HL-60/S4 (cell line): ENCODE data around the gene RAB20.
"Not testable (repeated sequence)": the region's sequence is repeated elsewhere in the genome, so short reads cannot be mapped to it uniquely, and the experiment has no call there.

ENCODE experiments used
- in situ Hi-C: fragments of 300-500 bp; cut with MboI; formaldehyde crosslinking; loops from 2 replicates; pipeline ENCODE4 v1.14.3; 2022; ENCODE audit warnings: low sequenced_read_pairs

Gene RAB20

DNA sequence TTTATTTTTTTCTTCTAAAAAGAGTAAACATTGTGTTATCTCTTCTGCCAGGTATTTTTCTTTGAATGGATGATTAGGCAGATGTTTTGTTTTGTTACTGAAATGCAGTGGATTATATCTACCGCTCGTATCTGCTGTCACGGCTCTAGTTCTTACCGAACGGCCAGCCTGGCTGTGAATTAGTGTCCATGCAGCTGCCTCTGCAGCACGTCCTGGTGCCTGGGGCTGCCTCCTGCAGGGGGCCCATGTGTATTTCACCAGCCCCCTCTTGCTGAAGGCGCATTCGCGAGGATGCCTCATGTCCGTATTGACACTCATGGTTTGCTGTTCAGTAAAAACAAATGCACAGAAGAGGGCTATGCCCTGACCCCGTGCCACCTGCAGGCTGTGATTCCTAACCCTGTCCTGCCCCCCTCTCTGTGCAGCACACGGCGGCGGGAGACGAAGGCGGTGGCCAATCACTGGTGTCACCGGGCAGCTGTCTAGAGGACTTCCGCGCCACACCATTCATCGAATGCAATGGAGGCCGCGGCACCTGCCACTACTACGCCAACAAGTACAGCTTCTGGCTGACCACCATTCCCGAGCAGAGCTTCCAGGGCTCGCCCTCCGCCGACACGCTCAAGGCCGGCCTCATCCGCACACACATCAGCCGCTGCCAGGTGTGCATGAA, 49.9 kb downstream of the RAB20 start:
- in situ Hi-C loops: no loop called here

- in situ Hi-C loops: no loop called here
These were observed 51.3 kb downstream of the RAB20 start for GRCh38 chr13:110509971-110510786.

- in situ Hi-C loops: no loop called here
These were observed 52.0 kb downstream of the RAB20 start for GRCh38 chr13:110509478-110509926.

DNA sequence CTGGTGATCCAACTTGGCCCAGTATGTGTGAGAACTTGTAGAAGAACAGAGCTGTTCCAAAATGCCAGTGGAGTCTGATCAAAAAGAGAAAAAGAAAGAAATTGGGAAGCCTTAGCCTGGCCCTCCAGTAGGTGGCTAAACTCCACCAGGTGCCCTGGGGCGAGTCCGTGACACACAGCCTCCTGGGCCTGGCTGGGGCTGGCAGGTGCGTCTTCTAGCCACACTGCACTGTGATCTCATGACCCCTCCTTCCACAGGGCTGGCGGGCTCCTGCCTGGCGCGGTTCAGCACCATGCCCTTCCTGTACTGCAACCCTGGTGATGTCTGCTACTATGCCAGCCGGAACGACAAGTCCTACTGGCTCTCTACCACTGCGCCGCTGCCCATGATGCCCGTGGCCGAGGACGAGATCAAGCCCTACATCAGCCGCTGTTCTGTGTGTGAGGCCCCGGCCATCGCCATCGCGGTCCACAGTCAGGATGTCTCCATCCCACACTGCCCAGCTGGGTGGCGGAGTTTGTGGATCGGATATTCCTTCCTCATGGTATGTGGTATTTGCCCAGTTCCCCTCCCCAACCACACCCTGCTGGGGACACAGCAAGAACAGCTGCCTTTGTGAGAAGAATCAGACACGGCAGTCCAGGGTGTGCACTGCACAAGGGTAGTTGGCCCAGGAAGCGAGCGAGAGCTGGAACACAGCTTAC, 53.7 kb downstream of the RAB20 start:
- in situ Hi-C loops: no loop called here

DNA sequence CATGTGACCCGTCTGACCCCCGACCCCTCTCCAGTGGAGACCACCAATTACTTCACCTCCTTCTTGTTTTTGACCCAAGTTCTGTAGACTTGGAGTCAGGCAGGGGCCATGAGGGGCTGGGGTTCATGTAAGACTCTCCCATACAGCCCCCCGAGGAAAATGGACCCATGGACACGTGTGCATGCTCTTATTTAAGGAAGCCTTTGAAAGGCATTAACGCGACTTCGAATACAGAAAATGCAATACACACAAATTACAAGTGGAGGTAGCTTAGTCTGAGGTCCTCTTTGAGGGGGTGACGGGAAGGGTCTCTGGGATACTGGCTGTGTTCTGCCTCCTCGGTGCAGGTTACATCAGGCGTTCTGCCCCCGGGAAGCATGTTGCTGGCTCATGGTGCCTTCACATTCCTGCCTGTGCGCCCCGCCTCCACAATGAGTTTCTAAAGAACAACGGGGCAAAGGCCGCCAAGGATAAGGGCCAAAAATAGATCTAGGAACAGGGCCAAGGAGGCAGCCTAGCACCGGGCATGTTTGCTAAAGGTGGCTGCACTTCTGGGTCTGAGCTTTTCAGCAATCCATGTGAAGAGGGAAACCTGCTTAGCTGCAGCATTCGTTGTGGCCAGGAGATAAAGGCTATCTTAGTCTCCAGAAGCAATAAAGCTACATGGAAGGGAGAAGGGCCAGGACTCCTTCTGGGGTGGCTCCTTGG, 54.5 kb downstream of the RAB20 start:
- in situ Hi-C loops: no loop called here

DNA sequence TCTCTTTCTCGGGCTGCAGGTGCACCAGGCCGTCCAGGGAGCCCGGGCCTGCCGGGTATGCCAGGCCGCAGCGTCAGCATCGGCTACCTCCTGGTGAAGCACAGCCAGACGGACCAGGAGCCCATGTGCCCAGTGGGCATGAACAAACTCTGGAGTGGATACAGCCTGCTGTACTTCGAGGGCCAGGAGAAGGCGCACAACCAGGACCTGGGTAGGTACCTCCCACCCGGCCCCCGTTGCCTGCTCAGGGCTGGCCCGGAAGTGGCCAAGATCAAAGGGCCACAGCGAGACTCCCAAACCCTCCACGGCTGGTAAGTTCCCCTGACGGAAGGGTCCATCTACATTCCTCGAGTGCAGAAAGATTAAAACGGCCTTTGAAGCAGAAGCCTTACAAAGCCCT, 55.1 kb downstream of the RAB20 start:
- in situ Hi-C loops: no loop called here

DNA sequence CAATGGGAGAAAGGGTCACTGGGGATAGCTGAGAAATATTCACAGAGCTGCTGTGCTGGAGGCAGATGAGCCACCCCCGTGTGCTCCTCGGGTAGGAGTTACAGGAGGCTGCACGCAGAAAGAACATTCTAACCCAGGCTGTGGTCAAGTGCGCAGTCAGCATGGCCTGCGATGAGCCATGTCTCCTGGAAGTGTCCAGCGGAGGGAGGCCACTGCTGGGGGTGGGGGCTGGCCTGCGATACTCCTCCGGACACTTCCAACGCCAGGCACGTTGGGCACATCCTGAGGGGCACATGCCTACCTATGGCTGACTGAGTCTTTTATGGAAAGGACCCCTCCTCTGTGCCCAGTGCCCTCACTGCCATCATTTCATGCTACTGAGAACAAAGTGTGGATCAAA, 55.9 kb downstream of the RAB20 start:
- in situ Hi-C loops: no loop called here

DNA sequence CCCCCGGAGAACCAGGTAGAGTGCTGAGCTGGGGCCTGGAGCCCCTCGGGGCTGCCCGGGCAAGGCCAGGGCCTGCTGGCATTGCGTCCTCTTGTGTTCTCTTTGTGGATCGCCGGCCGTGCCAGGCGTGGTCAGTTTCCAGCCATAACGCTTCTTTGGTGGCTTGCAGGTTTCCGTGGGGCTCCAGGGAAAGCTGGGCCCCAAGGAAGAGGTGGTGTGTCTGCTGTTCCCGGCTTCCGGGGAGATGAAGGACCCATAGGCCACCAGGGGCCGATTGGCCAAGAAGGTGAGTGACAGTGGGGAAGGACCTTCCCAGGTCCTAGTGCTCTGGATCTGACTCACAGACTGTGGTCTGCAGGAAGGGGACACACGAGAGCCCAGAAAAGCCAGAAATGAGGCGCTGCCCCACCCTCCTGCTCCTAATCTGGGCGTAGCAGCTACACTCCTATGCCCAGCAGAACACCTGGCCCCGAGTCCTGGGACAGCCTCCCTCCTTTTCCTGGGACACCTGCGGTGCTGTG, 57.5 kb downstream of the RAB20 start:
- in situ Hi-C loops: no loop called here

DNA sequence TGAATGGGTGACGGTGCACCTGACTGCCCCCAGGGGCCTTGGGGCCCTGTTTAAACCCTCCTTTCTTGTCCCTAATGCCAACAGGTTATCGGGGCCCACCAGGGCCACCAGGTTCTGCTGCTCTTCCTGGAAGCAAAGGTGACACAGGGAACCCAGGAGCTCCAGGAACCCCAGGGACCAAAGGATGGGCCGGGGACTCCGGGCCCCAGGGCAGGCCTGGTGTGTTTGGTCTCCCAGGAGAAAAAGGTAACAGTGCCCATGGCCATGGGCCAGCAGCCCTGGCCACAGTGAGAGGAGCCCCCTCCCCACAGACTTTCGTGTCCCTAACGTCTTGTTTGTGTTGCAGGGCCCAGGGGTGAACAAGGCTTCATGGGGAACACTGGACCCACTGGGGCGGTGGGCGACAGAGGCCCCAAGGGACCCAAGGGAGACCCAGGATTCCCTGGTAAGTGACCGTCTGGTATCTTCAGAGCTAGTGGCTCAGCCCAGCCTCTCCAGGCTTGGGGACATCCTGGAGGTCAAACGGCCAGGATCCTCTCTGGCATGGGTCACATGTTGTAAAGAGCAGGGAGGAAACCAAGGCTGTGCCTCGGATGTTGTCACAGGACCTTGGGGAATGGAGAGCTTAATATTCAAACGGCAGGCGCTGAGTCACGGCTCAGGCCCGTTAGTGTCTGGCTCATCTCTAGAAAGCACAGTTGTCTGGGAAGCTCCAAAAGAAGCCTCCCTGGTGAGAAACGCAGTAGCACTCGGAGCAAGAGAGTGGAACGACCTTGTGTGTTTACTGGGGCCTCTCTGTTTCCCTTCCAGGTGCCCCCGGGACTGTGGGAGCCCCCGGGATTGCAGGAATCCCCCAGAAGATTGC, 58.3 kb downstream of the RAB20 start:
- in situ Hi-C loops: no loop called here

GRCh38 chr13:110501188-110501587, 60.3 kb downstream of the RAB20 start:
- in situ Hi-C loops: no loop called here

DNA sequence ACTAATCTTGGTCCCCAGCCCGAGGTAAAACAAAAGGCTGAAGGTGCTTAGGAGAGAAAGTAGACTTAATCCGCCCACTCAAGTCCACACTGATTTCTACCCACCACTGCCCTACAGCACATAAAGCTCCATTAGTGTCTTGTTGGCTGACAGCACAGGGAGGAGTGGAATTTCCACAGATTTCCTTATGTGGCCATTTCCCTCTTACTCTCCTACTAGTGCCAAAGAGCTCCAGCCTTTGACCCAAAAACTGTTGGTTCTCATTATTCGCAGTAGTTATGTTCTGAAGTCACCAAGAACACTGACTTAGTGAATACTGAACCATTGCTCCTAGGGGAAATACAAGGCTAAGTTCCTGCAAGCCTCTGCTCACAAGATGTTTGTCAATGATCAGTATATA, 61.2 kb downstream of the RAB20 start:
- in situ Hi-C loops: no loop called here

DNA sequence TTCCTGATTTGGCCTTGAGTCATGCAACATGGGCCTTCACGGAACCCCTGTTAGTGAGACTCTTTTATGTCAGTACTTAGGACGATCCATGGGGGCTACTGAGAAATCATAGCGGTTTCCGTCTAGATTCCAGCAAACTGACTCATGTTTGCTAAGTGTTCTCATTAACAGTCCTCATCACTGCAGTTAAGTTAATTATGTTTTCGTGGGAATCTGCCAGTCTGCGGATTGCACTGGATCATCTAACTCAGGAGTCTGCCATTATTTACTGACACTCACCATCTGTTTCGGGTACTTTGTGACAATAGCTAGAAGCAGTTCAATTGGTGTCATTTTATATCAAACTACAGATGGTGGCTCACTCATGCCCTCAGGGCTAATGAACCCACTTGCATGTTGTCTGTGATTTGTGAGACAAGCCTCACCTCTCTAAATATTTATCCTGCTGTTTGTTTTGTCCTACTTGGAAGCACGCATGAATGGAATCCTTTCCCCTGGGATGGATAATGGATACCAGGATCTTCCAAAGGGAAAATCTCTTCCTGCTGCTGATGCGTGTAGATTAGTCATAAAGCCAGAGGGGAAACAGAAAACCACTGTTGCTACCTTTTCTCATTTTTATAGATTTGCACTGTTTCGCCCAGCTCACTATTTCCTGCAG, 61.8 kb downstream of the RAB20 start:
- in situ Hi-C loops: no loop called here

DNA sequence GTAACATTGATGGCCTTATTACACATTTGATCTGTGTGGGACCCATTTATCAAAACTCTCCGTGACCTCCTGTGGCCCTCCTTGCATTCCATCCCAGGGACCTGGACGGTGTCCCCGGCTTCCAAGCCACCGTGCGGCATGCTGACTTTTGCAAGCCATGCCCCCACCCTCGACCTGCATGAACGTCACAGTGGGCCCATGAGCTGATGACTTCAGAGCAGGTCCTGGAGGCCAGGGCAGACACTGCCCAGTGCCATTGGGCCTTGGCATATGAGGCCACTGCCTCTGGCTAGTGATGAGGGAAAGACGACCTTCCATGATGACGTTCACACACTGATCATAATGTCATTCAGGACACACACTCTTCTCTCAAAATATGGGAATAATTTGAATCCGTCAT, 62.8 kb downstream of the RAB20 start:
- in situ Hi-C loops: no loop called here

- in situ Hi-C loops: no loop called here
These were observed 63.2 kb downstream of the RAB20 start for GRCh38 chr13:110498327-110498726.

DNA sequence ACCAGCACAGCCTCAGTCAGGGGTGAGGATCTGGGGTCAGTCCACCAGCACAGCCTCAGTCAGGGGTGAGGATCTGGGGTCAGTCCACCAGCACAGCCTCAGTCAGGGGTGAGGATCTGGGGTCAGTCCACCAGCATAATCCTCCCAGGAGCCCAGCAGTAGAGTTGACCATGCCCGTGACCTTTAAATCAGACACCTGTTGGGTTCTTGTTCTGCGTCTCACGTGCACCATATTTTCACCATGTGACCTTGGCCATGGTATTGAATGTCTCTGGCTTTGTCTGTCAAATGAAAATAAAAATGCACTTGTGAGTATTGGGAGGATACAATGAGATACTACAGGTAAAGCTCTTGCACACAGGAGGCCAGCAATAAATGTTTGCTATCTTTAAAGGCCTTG, 63.6 kb downstream of the RAB20 start:
- in situ Hi-C loops: not testable (repeated sequence)

DNA sequence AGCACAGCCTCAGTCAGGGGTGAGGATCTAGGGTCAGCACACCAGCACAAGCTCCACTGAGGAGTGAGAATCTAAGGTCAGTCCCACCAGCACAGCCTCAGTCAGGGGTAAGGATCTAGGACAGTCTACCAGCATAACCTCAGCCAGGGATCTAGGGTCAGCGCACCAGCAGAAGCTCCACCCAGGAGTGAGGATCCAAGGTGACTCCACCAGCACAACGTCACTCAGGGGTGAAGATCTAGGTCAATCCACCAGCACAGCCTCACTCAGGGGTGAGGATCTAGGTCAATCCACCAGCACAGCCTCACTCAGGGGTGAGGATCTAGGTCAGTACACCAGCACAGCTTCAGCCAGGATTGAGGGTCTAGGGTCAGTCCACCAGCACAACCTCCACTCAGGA, 64.5 kb downstream of the RAB20 start:
- in situ Hi-C loops: no loop called here

DNA sequence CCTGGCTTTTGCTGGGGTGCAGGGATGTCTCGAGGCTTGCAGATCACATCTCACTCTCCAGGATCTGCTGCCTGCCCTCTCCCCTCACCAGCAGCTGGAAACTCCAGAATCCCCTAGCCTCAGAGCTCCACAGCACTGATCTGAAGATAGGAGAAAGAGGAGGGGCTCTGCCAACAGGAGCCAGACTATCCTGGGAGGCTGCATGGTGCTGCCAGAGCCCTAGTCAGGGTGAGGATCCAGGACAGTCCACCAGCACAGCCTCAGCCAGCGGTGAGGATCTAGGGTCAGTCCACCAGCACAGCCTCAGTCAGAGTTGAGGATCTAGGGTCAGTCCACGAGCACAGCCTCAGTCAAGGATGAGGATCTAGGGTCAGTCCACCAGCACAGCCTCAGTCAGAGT, 65.2 kb downstream of the RAB20 start:
- in situ Hi-C loops: no loop called here

GRCh38 chr13:110495881-110496280, 65.6 kb downstream of the RAB20 start:
- in situ Hi-C loops: no loop called here

- in situ Hi-C loops: no loop called here
These were observed 66.1 kb downstream of the RAB20 start for GRCh38 chr13:110495376-110495775.

GRCh38 chr13:110493613-110494012, 67.9 kb downstream of the RAB20 start:
- in situ Hi-C loops: no loop called here
